CD4-positive, alpha-beta T cell treated with Interferon gamma for 1 hour (primary cell): Measurements from ENCODE around the gene FXN.

Experiments used
- DNase-seq: peaks from one replicate; pipeline ENCODE4 v3.0.0-alpha.2; 2020

Gene FXN

DNA sequence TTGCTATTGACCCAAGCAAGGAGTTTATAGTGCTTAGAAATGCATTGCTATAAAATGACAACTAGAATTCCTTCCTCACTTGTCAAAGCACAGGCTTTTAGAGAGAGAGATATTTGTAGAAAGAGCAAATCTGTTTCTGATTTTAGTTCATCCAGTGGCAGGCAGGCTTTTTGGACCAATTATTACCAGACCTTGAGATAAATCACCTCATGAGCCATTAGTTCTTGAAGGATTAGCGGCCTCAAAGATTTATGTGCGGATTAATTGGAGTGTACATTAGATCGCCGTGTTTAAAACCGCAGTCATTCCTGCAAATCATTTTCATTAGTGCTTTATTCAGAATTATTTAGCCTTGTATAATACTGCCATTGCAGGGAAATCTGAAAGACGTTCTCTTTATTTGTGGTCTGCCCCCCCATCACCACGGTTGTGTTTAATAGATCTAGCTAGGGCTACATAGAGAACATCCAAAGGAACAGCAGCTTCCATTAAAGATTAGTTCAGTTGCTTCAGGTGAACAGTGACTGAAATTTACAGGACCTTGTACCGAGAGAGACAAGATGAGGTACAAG, 109.7 kb downstream of the FXN start:
- no peak for DNase-seq

DNA sequence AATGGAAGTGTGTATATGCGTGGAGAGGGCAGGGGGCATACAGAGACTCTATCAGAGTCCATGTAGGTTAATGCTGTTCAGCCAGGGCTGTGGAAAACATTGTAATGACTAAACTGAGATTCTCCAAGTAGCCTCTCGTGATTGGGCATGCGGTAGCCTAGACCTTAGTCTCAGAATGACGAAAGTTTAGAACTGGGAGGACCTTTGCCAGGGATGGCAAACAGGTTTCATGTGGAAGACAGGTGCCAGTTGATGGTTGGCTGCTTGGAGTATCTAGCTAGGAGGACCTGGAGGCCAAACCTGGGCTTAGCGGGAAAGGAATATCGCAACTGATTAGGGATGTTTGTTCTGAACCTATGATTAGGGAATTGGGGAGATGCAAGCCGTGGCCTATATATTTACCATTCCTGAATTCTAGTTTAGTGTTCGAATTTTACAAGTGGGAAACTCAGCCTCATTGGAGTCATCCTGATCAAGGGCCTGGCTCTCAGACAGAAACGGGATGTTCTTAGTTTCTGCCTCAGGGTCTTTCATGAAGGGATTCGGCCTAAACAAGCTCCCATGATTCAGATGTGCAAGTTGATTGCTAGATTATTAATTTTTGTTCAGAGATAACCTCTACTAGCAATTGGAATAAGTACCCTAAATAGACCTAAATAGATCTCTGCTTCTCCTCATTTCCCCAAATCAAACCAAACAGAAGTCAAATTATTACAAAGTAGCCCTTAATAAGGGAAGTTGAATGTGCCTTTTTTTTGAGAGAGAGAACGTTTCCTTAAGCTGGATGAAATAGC, 111.7 kb downstream of the FXN start:
- no peak for DNase-seq

DNA sequence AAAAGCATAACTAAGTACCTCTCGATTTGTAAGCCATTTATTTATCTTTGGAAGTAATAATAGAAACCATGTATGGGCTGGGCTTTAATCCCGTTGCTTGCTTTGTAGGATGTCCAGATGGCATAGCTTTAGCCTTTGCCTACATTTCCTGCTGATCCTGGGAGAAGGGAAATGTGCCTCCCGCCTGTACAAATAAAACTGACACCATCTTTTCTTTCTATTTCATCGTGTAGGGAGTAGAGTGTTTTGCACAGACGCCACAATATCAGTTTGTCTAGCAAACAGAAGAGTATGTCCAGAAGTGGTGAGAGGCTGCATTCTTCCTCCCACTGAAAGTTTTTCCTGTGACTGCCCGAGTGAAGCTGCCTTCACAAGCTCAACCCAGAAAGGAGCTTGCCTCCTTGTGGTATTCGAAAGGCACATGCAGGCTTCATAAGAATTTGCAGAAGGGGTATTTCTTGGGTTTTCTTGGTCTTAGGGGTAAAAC, 113.8 kb downstream of the FXN start:
- no peak for DNase-seq
